GM18511 (cell line): ENCODE results near the gene DLG2.

Experiments used
- ATAC-seq: cut with Tn5 transposase; IDR thresholded peaks from one replicate; pipeline ENCODE4 v1.9.1; 2021; ENCODE audit warnings: mild to moderate bottlenecking, moderate library complexity; ENCODE audit not compliant: unreplicated experiment

The DLG2 gene

GRCh38 chr11:84924154-84924692, 702.9 kb downstream of the DLG2 start:
- ATAC-seq: no peak

- ATAC-seq: no peak
These were observed 703.7 kb downstream of the DLG2 start for GRCh38 chr11:84923489-84923888.

DNA sequence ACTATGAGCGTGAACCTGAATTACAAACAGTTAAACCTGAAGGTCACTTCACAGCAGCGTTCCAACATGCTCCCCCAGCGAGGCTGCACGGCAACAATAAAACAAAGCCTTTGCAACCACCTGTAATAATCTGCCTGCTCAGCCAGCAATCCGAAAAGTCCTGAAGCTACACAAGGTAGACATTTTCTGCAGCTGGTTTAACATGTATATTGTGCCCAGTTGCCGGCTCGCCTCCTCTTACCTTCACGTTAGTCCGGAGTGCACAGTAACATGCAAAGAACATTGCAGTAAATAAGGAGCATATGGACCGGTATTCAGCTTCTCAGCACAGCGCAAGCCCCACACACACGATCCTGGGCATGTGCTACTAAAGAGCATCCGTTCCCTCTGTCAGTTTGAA, 704.3 kb downstream of the DLG2 start:
- ATAC-seq: no peak

DNA sequence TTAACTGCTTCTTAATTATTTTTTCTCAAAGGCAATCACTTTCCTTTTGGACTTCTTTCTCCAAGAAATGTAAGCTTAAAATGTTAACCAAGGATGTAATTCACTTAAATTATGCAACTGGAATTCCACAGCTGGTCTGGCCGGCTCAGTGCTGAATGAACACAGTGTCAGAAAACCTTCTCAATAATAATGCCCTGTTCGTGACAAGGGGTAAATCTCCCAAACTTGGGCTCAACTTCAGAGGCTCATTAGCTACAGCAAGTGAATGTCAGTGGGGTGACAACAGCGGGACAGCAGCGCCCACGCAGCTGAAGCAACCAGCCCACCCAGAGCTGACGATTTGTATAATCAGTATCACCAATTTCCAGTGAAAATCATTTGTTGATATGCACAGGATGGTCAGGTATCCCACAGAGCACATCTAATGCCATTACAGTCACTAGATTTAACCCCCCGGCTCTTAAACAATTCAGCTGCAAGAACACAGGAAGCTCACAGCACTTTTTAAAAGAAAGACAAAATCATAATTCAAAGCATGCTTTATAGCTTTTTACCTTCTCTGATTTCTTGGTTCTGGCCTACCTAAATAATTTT, 704.8 kb downstream of the DLG2 start:
- no peak for ATAC-seq

DNA sequence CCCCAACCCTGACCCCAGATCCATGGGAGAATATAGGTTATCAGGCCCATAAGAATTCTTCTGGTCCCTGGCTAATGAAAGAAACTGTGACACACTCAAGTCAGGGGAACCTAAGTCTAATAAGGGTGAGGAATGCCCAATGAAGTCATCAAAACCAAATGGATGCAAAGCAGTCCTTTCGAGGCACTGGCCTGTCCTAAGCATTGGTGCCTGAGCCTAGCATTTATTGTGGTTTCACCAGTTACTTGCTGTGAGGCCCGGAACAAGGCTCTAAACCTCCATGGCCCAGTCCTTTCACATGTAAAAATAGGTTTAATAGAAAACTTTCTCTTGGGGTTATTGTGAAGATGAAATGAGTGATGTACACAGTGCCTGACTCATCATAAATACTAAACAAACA, 712.6 kb downstream of the DLG2 start:
- no peak for ATAC-seq

DNA sequence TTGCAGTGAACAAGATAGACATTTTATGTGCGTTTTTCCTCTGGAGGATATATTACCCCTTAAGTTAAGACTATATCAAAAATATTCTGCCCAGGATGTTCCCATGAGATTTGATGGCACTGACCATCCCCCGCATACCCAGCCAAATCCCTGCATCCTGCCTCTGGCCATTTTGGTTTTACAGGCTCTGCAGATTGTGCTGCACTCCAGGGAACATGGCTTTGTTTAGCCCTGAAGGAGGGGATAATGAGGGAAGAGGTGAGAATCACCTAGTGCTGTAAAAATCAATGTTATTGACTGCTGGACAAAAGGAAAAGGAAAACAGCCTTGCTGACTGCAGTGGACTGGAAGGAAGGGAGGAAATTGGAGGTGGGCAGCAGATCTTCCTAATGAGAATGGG, 717.4 kb downstream of the DLG2 start:
- no peak for ATAC-seq

- ATAC-seq: no peak
These were observed 720.1 kb downstream of the DLG2 start for GRCh38 chr11:84906995-84907394.

- ATAC-seq: no peak
These were observed 721.7 kb downstream of the DLG2 start for GRCh38 chr11:84905411-84905810.

- ATAC-seq: no peak
These were observed 724.7 kb downstream of the DLG2 start for GRCh38 chr11:84902445-84902844.

GRCh38 chr11:84901991-84902390, 725.2 kb downstream of the DLG2 start:
- no peak for ATAC-seq

GRCh38 chr11:84899740-84900139, 727.4 kb downstream of the DLG2 start:
- no peak for ATAC-seq

- no peak for ATAC-seq
These were observed 728.0 kb downstream of the DLG2 start for GRCh38 chr11:84899134-84899533.

DNA sequence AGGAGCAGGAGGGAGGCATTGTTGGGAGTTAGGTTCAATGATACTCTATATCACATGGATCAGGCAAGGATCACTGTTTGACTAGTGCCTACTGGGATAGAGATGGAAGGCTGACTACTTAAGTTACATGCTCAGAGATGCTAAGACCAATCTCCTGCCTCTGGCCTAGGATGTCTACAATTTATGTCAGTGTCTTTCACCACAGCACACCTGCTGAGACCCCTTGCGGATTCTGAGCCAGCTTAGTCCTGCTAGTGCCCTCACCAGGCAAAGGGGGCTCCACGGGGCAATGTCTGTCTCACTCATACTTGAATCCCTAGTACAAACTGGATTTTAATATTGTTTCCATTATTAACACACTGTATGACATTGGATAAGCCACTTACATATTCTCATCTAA, 732.5 kb downstream of the DLG2 start:
- ATAC-seq: no peak

DNA sequence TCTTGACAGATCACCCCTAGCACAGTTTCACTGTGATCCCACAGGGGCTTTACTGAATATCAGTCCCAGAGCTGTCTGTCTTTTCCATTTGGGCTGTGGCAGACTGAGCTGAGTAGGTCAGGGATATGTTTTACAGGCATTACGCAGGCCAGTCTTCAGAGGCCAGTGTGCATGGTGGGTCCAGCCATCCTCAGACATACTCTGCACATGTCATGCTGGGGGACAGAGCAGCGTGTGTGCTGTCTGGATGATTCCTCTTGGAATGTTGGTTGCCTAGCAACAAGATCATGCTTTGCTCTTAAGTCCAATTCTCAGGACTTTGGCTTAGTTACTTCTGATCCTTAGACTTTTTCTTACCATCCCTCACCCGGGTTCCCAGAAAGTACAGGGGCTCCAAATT, 736.5 kb downstream of the DLG2 start:
- ATAC-seq: no peak

- ATAC-seq: no peak
These were observed 737.6 kb downstream of the DLG2 start for GRCh38 chr11:84889556-84889955.

DNA sequence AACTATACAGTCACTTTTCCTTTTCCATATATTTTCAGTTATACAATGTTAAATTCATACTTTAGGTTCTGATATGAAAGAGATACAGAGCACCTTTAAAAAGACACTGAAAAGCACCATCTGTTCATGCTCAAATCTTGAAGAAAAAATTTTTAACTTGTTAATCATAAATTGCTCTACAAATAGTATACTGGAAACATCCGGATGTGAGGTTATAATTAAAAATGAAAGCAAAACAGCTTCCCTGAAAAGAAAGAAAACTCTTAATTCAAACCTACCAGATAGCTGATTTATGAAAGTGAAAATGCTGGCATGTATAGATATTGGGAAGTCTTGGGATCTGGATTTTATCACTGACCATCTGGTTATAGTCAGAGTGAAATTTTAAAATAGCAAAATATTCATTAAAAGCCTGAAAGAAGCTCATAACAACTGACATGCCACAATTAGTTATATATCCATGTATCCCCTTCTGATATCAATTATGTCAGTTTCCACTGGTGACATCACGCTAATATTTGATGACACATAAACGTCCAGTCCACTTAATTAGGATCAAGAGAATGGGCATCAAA, 740.0 kb downstream of the DLG2 start:
- no peak for ATAC-seq

GRCh38 chr11:84886344-84886743, 740.8 kb downstream of the DLG2 start:
- no peak for ATAC-seq

DNA sequence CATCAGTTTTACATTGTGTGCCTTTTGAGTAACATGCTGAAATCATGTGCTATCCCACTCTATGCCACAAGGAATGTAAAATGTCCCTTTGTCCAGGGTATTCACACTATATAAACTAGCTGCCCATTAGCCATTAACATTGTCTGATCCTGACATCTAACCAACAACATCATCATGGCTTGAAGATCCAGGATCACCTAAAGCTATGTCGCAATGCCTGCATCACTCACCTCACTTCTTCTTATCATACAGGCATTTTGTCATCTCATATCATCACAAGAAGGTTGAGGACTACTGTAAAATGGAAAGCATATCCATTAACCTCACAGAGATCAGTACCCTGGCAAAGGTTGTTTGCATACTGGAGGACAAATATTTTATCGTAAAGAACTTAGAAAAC, 742.3 kb downstream of the DLG2 start:
- ATAC-seq: no peak

DNA sequence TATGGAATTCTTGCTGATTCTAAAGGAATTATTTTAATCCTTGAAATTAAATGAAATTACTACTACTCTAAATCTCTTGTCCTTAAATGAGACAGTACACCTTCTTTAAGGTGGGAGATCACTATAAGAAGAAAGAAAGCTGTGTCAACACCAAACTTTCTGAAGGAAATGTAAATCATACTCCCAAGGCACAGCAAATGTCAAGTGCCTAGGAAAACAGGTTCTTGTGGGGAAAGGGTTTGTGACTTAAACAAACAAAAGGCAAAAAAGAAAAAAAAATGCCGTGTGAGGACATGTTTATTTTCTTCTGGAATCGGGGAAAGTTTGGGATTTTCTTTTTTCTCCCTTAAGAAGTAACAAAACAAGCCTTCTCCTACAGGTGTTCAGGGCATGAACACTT, 745.1 kb downstream of the DLG2 start:
- ATAC-seq: no peak

DNA sequence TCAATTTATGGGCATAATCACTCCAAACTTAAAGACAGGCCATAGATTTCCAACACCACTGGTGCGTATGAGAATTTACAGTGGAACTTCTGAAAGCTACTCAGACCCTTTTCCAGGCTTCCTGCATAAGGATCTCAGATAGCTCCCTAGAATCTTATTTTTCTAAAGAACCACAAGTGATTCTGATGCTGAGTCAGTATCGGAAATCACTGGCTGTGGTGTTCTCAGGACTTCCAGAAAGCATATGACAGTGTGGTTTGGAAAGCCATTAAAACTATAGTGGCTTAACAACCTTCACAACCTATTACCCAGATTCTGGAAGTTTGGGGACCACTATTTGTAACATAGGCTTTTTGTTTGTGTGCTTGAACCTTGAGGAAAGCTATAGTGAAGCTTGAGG, 756.0 kb downstream of the DLG2 start:
- no peak for ATAC-seq

DNA sequence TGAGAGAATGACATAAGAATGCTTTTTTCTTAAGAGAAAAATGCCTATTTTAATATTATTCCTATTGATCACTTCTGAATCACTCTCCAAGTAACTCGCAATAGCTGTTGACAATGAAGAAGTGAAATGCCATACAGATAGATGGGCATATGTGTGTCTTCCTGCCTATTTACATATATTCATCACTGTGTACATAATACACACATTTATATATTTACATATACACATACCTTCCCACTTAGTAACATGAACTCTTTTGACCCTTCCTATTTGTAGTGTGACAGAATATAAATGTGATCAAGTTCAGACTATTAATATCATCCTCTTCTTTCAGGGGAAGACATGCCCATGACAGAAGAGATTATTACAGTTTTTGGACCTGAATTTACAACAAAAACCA, 756.7 kb downstream of the DLG2 start:
- no peak for ATAC-seq

- ATAC-seq: no peak
These were observed 760.2 kb downstream of the DLG2 start for GRCh38 chr11:84866922-84867321.
